Measurements from ENCODE around the gene FCHSD2.

DNA sequence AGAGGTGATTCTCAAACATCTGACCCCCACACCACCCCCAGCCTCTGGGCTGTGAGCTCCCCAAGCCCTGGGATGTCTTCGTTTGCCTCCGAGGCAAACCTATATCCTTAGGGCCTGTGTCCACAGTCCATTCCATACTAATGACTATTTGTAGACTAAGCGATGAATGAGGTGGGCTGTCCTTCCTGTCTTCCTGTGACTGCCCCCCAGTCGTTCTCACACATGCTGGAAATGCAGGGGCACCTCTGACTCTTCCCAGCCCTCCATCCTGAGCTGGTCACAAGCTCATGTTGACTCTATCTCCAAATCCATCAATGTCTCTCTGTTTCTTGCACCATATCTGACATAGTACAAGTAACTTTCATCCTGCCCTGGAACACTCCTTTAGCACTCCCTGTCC, 323.1 kb downstream of the FCHSD2 start:
- no peak for TF ChIP-seq POLR2A (IDR thresholded peaks at IDR 0.05)
- TF ChIP-seq, protein P1, sequence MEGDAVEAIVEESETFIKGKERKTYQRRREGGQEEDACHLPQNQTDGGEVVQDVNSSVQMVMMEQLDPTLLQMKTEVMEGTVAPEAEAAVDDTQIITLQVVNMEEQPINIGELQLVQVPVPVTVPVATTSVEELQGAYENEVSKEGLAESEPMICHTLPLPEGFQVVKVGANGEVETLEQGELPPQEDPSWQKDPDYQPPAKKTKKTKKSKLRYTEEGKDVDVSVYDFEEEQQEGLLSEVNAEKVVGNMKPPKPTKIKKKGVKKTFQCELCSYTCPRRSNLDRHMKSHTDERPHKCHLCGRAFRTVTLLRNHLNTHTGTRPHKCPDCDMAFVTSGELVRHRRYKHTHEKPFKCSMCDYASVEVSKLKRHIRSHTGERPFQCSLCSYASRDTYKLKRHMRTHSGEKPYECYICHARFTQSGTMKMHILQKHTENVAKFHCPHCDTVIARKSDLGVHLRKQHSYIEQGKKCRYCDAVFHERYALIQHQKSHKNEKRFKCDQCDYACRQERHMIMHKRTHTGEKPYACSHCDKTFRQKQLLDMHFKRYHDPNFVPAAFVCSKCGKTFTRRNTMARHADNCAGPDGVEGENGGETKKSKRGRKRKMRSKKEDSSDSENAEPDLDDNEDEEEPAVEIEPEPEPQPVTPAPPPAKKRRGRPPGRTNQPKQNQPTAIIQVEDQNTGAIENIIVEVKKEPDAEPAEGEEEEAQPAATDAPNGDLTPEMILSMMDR (IDR thresholded peaks at IDR 0.05) = no peak

Measured in suprapubic skin (tissue), 3 donors.